Loucy (cell line): ENCODE measurements around the gene EIF4ENIF1.

ENCODE experiments used
- CTCF ChIP-seq: fragments of 200-600 bp; sonication (generic); conservative IDR thresholded peaks from 2 replicates; pipeline ENCODE4 v1.5.1; 2014; ENCODE audit warnings: mild to moderate bottlenecking, antibody characterized with exemption, low read length
- EZH2phosphoT487 ChIP-seq: fragments of 200-600 bp; IDR thresholded peaks from 2 replicates; pipeline ENCODE4 v1.6.1; 2018; ENCODE audit warnings: antibody characterized with exemption, mild to moderate bottlenecking, moderate library complexity, borderline replicate concordance

GRCh38 chr22:31489632-31490495 is at the start of gene EIF4ENIF1:
- TF ChIP-seq CTCF (no peak), EZH2phosphoT487 (no peak)
